SIG-M5 (cell line): ENCODE measurements around the gene ZNF474.

Source experiments
- DNase-seq: peaks from one replicate; lab custom pipeline; 2025; lab: John Stamatoyannopoulos, UW

ZNF474 gene

GRCh38 chr5:122153774-122154173 is 24.4 kb downstream of the ZNF474 start:
- no peak for DNase-seq

- no peak for DNase-seq
Observed at GRCh38 chr5:122154491-122154890, 25.1 kb downstream of the ZNF474 start.

- no peak for DNase-seq
Observed at GRCh38 chr5:122154910-122155309, 25.6 kb downstream of the ZNF474 start.

GRCh38 chr5:122155546-122155945 is 26.2 kb downstream of the ZNF474 start:
- DNase-seq = no peak

- no peak for DNase-seq
Observed at GRCh38 chr5:122156724-122157325, 27.5 kb downstream of the ZNF474 start.

- DNase-seq = no peak
Observed at GRCh38 chr5:122162100-122162638, 32.8 kb downstream of the ZNF474 start.

- no peak for DNase-seq
Observed at GRCh38 chr5:122163121-122164069, 34.0 kb downstream of the ZNF474 start.

GRCh38 chr5:122164070-122164435 is 34.7 kb downstream of the ZNF474 start:
- DNase-seq = no peak

- no peak for DNase-seq
Observed at GRCh38 chr5:122164831-122165558, 35.6 kb downstream of the ZNF474 start.

GRCh38 chr5:122165559-122166078 is 36.3 kb downstream of the ZNF474 start:
- DNase-seq = no peak

- DNase-seq = no peak
Observed at GRCh38 chr5:122169350-122170103, 40.2 kb downstream of the ZNF474 start.

GRCh38 chr5:122170620-122171019 is 41.3 kb downstream of the ZNF474 start:
- DNase-seq = no peak

- DNase-seq = no peak
Observed at GRCh38 chr5:122172207-122172606, 42.9 kb downstream of the ZNF474 start.

GRCh38 chr5:122173474-122174415 is 44.4 kb downstream of the ZNF474 start:
- DNase-seq = no peak

- no peak for DNase-seq
Observed at GRCh38 chr5:122175091-122175490, 45.7 kb downstream of the ZNF474 start.

- no peak for DNase-seq
Observed at GRCh38 chr5:122175852-122176251, 46.5 kb downstream of the ZNF474 start.

GRCh38 chr5:122177161-122177560 is 47.8 kb downstream of the ZNF474 start:
- no peak for DNase-seq

GRCh38 chr5:122179701-122180100 is 50.4 kb downstream of the ZNF474 start:
- no peak for DNase-seq

- DNase-seq = no peak
Observed at GRCh38 chr5:122180146-122180712, 50.9 kb downstream of the ZNF474 start.
